ENCODE data around the gene ADAMTS16.

- TF ChIP-seq CTCF (IDR thresholded peaks at IDR 0.05 in 8 of 11, conservative IDR thresholded peaks at IDR 0.05 in 3 of 11) (no peak), POLR2AphosphoS5 (IDR thresholded peaks at IDR 0.05) (no peak), POLR2A (IDR thresholded peaks at IDR 0.05) (no peak)
Observed at GRCh38 chr5:5217371-5217770, 77.2 kb downstream of the ADAMTS16 start.
